ENCODE data around the gene EIPR1.

- no peak for TF ChIP-seq CTCF (IDR thresholded peaks at IDR 0.05)
- TF ChIP-seq POLR2A (IDR thresholded peaks at IDR 0.05): no peak
Observed at GRCh38 chr2:3212061-3212362, 165.6 kb downstream of the EIPR1 start.

Measured in ovary (tissue), 3 donors.